ENCODE results near the gene ARL8A. TPM values are rescaled to one million over a fixed set of nuclear protein-coding genes. Genes with fewer than 3 reads are reported as not detected.

ARL8A gene
- total RNA-seq, 1 donor = 63.6 TPM

- Histone ChIP-seq H3K4me3 (ENCODE audit: low read length) (no peak overlapping the region), H3K9me3 (ENCODE audit: low read depth, low read length) (no peaks in the 10 kb centered on the region), H3K4me1 (ENCODE audit: insufficient read depth, low read length) (peaks cover 69% of the 10 kb centered on the region), H3K27me3 (ENCODE audit: insufficient read depth, low read length) (no peaks in the 10 kb centered on the region)
These were observed 19.9 kb upstream of the ARL8A start for GRCh38 chr1:202164271-202165037.

- no peak overlapping the region for H3K4me3 ChIP-seq (ENCODE audit: low read length)
- no peaks in the 10 kb centered on the region for H3K9me3 ChIP-seq (ENCODE audit: low read depth, low read length)
- peaks cover 78% of the 10 kb centered on the region for H3K4me1 ChIP-seq (ENCODE audit: insufficient read depth, low read length)
- no peaks in the 10 kb centered on the region for H3K27me3 ChIP-seq (ENCODE audit: insufficient read depth, low read length)
These were observed 19.0 kb upstream of the ARL8A start for GRCh38 chr1:202163281-202164270.

- Histone ChIP-seq H3K27me3 (ENCODE audit: insufficient read depth, low read length) (no peaks in the 10 kb centered on the region), H3K9me3 (ENCODE audit: low read depth, low read length) (no peaks in the 10 kb centered on the region), H3K4me3 (ENCODE audit: low read length) (no peak overlapping the region), H3K4me1 (ENCODE audit: insufficient read depth, low read length) (peaks cover 87% of the 10 kb centered on the region)
These were observed 18.1 kb upstream of the ARL8A start for GRCh38 chr1:202162418-202163280.

- Histone ChIP-seq H3K27me3 (ENCODE audit: insufficient read depth, low read length) (no peaks in the 10 kb centered on the region), H3K9me3 (ENCODE audit: low read depth, low read length) (no peaks in the 10 kb centered on the region), H3K4me1 (ENCODE audit: insufficient read depth, low read length) (peaks cover 94% of the 10 kb centered on the region), H3K4me3 (ENCODE audit: low read length) (no peak overlapping the region)
These were observed 17.5 kb upstream of the ARL8A start for GRCh38 chr1:202162047-202162417.

- Histone ChIP-seq H3K4me3 (ENCODE audit: low read length) (peak overlapping the region; percentile 59), H3K27me3 (ENCODE audit: insufficient read depth, low read length) (no peaks in the 10 kb centered on the region), H3K4me1 (ENCODE audit: insufficient read depth, low read length) (peaks cover 99% of the 10 kb centered on the region), H3K9me3 (ENCODE audit: low read depth, low read length) (no peaks in the 10 kb centered on the region)
These were observed 16.9 kb upstream of the ARL8A start for GRCh38 chr1:202161151-202162046.

GRCh38 chr1:202160377-202160940 is 15.9 kb upstream of the ARL8A start, which contains the start of gene PTPN7:
Gene PTPN7 (minus strand): TSS chr1:202160602. CDS start chr1:202159402, 1,200 bp downstream.
- Histone ChIP-seq H3K4me3 (ENCODE audit: low read length) (peak within 1 kb of the TSS; percentile 59), H3K4me1 (ENCODE audit: insufficient read depth, low read length) (peaks cover 99% of the 10 kb centered on the region), H3K9me3 (ENCODE audit: low read depth, low read length) (no peaks in the 10 kb centered on the region)

GRCh38 chr1:202159534-202160371 is 15.2 kb upstream of the ARL8A start:
- Histone ChIP-seq H3K4me1 (ENCODE audit: insufficient read depth, low read length) (peaks cover 99% of the 10 kb centered on the region), H3K9me3 (ENCODE audit: low read depth, low read length) (no peaks in the 10 kb centered on the region), H3K27me3 (ENCODE audit: insufficient read depth, low read length) (no peaks in the 10 kb centered on the region), H3K4me3 (ENCODE audit: low read length) (peak overlapping the region; percentile 59)

More at GRCh38 chr1:202160377-202160940, 15.9 kb upstream of the ARL8A start, which contains the start of gene PTPN7:
- H3K27me3 ChIP-seq (ENCODE audit: insufficient read depth, low read length) = no peaks in the 10 kb centered on the region

- Histone ChIP-seq H3K27me3 (ENCODE audit: insufficient read depth, low read length) (no peaks in the 10 kb centered on the region), H3K9me3 (ENCODE audit: low read depth, low read length) (no peaks in the 10 kb centered on the region), H3K4me3 (ENCODE audit: low read length) (peak overlapping the region; percentile 59), H3K4me1 (ENCODE audit: insufficient read depth, low read length) (peaks cover 94% of the 10 kb centered on the region)
These were observed 14.4 kb upstream of the ARL8A start for GRCh38 chr1:202158810-202159533.

GRCh38 chr1:202157945-202158344 is 13.4 kb upstream of the ARL8A start:
- Histone ChIP-seq H3K4me1 (ENCODE audit: insufficient read depth, low read length) (peaks cover 84% of the 10 kb centered on the region), H3K27me3 (ENCODE audit: insufficient read depth, low read length) (no peaks in the 10 kb centered on the region), H3K4me3 (ENCODE audit: low read length) (no peak overlapping the region), H3K9me3 (ENCODE audit: low read depth, low read length) (no peaks in the 10 kb centered on the region)

- Histone ChIP-seq H3K27me3 (ENCODE audit: insufficient read depth, low read length) (no peaks in the 10 kb centered on the region), H3K9me3 (ENCODE audit: low read depth, low read length) (no peaks in the 10 kb centered on the region), H3K4me1 (ENCODE audit: insufficient read depth, low read length) (peaks cover 70% of the 10 kb centered on the region), H3K4me3 (ENCODE audit: low read length) (no peak overlapping the region)
These were observed 12.1 kb upstream of the ARL8A start for GRCh38 chr1:202156590-202156989.

- Histone ChIP-seq H3K4me3 (ENCODE audit: low read length) (no peak overlapping the region), H3K4me1 (ENCODE audit: insufficient read depth, low read length) (peaks cover 60% of the 10 kb centered on the region), H3K9me3 (ENCODE audit: low read depth, low read length) (no peaks in the 10 kb centered on the region), H3K27me3 (ENCODE audit: insufficient read depth, low read length) (no peaks in the 10 kb centered on the region)
These were observed 11.0 kb upstream of the ARL8A start for GRCh38 chr1:202155478-202156021.

All from mononuclear cell (primary cell).